ENCODE data around the gene C1orf35.
"Not testable (repeated sequence)": the region's sequence is repeated elsewhere in the genome, so short reads cannot be mapped to it uniquely, and the experiment has no call there.

Gene C1orf35

DNA sequence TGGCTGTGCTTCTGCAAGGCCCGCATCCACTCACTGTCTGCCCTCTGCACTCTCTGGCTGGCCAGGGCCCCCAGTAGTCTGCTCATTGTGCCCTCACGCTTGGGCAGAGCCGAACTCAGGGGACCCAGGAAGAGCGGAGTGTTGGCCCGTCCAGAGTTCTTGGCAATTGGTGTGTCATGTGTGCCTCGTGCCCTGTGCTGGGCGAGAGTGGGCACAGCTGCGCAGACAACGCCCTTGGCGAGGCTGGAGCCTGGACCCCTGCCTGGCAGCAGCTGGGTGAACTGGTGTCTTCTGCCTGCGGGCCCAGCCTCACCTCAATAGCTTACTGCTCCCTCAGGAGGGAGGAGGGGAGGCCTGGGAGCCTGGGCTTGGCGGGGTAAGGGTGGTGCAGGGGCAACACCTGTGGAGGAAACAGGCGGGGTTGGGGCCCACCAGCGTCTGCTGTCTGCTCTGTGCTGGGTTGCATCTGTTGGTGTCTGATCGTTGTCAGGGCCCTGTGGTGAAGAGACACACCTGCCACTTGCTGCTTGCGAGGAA lies 39.1 kb upstream of the C1orf35 start:
- DNase-seq, result no peak

- DNase-seq, result peak; percentile 44
Observed at GRCh38 chr1:228141226-228142044, 38.3 kb upstream of the C1orf35 start.

DNA sequence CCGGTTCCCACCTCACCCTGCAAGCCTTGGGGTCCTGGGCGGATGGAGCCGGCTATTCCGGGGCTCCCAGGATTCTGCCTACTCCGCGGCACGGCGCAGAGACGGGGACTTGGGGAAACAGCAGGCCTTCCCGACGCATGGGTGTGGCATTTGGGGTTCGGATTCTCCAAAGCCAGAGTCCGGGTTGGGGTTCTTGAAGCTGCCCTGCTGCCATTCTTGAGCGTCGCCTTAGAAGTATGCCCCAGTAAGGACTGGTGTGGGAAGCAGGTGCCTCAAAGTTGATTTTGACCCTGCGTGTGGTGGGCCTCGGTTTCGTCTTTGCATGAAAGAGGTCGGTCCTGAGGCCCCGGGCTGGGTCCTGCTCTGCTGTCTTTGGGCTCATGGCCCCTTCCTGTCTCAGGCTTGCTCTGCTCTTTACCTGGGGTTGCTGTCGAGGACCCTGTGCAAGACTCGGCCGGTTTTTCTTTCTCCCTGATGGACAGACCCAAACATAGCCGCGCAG lies 37.6 kb upstream of the C1orf35 start:
- no peak for DNase-seq

DNA sequence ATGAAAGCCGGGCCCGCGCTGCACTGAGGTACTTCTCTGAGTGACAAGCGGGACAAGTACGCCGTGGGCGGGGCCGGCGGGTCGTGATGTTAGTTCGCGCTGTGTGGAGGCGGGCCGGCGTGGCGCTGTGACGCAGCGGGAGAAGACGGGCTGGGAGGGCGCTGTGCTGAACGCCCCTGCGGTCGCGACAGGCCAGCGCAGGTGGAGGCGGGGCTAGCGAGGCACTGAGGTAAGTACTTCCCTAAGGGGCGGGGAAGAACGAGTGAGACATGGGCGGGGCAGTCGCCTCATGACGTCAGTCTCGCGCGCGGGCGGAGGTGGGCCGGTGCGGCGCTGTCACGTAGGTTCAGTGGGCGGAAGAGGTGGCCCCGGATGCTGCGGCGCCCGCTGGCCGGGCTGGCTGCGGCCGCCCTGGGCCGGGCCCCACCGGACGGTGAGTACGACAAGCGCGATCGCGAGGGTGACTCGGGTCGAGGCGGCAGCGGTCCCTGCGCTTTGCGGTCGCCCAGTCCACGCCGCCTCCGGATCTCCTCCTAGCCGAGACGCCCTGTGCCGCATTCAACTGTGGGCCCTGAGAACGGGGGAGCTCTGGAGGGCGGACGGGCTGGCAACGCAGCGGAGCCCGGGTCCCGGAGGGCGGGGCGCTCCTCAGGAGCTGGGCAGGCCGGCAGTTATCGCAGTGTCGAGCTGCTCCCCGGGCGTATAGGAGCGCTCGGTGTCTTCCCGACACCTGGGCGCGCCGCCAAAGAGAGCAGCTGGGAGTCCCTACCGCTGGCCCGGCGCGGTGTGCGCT lies 37.0 kb upstream of the C1orf35 start, which contains the start of gene GUK1:
Gene GUK1, plus strand, starts transcription at position 349 of the 793 bp plus-strand sequence. Its CDS starts 24 bp downstream, at position 373.
- peak; percentile 99 for DNase-seq

GRCh38 chr1:228139406-228139930 lies 36.3 kb upstream of the C1orf35 start:
- DNase-seq, result no peak

- DNase-seq, result no peak
Observed at GRCh38 chr1:228136901-228137300, 33.8 kb upstream of the C1orf35 start.

- no peak for DNase-seq
Observed at GRCh38 chr1:228134591-228134990, 31.5 kb upstream of the C1orf35 start.

- DNase-seq, result no peak
Observed at GRCh38 chr1:228131766-228132165, 28.6 kb upstream of the C1orf35 start.

DNA sequence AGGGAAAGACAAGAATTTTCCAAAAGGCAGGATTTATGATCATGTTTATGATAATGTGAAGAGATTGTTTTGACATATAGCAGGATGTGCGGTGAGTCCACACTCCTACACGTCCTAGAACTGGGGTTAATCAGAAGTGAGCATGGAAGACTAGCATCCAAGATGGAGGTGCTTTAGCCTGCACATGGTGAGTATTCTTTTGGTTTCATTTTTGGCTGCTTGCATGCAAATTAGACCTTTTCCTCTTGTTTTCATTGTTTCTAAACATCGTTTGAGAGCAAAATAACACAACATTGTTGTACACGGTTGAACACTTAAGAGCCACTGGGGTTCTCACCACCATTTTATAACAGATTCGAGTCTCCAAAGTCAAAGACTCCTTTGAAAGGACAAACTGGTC lies 22.1 kb upstream of the C1orf35 start:
- DNase-seq, result no peak

- no peak for DNase-seq
Observed at GRCh38 chr1:228123505-228123904, 20.4 kb upstream of the C1orf35 start.

DNA sequence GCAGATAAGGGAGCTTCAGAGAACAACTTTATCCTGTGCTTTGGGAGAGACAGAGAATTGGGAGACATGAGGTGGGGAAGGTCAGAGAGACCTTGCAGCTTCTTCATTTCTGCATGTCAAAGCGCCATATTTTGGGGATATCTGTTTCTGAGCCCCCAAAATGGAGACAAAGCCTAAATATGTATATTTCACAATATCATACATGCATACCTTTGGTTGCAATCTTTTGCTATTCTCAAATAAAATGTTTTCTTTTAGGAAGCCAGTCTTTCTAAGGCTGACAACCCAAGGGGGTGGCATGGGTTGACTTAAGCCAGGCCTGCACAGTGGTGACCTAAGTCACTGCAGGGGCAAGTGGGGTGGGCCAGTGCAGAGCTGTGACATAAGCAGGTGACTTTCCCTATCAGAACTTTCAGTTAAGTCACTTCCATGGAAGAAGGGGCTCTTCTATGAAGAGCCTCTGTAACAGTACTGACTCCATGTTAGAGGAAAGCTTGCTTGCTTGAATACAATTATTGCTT lies 19.9 kb upstream of the C1orf35 start:
- no peak for DNase-seq

DNA sequence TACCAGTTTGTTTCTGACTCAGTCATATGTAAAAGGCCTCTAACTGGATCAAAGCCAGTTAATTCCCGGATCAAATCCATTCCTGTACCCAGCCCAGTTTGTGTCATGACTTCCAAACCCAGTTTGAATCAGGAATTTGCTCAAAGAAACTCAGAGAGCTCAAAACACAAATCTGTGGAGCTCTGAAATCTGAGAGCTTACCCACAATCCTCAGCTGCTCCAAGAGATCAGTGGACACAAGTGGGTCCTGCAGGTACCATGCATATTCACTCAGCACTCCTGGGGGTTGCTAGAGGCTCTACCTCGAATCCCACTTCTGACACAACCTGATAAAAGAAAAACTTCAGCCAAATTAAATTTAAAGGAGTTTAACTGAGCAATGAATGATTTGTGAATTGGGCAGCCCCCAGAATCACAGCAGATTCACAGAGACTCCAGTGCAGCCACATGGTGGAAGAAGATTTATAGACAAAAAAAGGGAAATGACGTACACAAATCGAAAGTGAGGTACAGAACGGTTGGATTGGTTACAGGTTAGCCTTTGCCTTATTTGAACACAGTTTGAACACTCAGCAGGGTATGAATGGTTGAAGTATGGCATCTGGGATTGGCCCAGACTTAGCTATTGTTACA lies 17.8 kb upstream of the C1orf35 start:
- no peak for DNase-seq

DNA sequence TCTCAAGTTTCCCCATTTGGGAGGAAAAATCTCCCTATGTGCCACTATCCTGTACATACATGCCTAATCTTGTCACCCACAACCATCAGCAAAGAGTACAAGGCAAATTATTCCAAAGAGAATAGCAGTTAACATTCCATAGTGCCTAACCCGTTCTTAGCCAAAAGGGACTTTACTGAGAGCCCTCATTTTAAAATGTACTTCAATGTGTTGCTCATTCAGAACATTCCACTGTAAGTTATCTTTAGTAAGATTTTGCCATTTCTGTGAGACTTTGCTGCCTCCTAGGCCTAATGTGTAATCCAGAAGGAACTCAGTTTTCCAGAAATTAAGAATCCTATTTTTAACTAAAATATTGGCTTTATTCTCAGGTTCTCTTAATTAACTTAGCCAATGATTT lies 17.2 kb upstream of the C1orf35 start:
- DNase-seq, result no peak

DNA sequence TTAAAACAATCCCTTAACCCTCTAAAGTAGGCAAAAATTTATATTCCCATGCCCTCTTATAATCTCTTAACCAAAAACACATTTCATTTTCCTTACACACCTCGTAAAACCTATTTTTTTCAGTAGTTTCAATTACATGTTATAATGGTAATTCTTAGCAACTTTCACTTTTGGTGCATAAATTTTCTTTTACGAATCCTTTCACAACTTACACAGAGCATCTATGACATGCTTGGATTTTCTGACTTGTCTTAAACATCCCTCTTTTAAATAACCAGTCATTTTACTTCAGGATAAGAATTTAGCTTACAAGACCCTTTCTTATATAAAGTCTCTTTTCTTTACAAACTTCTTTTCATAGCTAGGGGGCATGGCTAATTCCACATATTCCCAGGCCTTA lies 14.9 kb upstream of the C1orf35 start:
- no peak for DNase-seq

DNA sequence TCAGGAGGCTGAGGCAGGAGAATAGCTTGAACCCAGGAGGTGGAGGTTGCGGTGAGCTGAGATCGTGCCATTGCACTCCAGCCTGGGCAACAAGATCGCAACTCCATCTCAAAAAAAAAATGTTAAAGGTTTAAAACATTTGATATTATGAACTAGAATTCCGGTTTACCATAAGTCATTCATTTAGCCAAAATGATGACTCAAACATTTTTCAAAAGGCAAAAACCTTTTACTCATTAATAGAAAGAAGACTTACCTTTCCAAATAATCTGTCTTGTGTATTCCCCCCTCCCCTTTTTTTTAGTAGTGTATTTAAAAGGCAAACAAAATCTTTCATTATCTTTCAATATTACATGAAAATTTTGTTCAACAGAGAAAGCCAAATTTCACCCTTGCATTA lies 14.2 kb upstream of the C1orf35 start:
- no peak for DNase-seq

DNA sequence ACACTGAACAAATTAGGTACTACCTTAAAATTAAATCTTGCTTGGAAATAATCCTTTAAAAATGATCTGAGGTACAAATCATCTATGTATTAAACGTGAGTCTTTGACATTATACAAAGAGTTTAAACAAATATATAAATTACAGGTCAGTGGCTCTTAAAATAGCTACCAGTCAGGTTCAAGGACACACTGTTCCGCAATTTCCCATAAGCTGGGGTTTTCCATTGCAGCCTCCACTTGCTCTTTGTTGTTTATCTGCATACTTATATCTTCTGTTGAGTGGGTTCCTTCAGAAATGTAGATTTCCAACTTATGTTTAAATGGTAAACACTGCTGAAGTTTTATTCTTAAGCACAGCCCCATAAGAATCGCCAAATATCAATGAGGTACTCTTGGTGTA lies 11.7 kb upstream of the C1orf35 start:
- no peak for DNase-seq

GRCh38 chr1:228112617-228113016 lies 9.5 kb upstream of the C1orf35 start:
- no peak for DNase-seq

- DNase-seq, result no peak
Observed at GRCh38 chr1:228112167-228112566, 9.0 kb upstream of the C1orf35 start.

DNA sequence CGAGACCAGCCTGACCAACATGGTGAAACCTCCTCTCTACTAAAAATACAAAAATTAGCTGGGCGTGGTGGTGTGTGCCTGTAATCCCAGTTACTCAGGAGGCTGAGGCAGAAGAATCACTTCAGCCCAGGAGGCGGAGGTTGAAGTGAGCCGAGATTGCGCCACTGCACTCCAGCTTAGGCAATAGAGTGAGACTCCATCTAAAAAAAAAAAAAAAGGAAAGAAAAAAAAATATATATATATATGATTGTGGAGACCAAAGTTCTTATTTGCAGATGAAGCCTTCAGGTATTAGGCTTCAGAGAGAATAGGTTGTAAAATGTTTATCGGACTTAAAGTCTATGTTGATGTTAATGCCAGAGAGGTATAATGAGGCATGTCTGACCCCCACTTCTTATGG lies 8.2 kb upstream of the C1orf35 start:
- not testable (repeated sequence) for DNase-seq

GRCh38 chr1:228110556-228110955 lies 7.4 kb upstream of the C1orf35 start:
- no peak for DNase-seq

DNA sequence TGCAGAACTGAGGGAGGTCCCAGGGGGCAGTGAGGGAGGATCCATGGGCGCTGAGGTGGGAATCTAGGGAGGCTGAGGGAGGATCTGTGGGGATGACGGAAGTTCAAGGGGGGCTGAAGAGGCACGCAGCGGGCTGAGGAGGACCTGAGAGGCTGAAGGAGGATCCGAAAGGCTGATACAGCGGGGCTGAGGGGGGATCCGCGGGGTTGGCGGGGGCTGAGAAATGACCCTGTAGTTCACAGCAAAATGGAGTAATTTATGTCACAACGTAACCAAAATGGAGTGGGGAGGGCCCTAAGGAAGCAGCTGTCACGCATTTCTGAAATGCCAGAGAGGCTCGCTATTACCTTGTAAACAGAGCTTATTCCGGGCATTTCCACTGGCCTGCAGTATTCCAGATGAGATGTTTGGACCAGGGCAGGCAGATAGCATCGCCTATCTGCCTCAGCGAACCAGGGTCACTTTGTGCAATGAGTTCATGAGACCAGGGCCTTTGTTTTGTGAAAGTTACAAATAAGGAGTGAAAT lies 6.9 kb upstream of the C1orf35 start:
- DNase-seq, result no peak
